Ammon's horn (tissue), 1 donor: ENCODE data around the gene RIC1.
"Not testable (repeated sequence)": the region's sequence is repeated elsewhere in the genome, so short reads cannot be mapped to it uniquely, and the experiment has no call there.

Source experiments
- DNase-seq: peaks from one replicate; pipeline ENCODE4 v3.0.0-alpha.2; 2016; ENCODE audit warnings: low spot score

RIC1 gene

GRCh38 chr9:5671711-5672353 is 42.9 kb downstream of the RIC1 start:
- DNase-seq = no peak

GRCh38 chr9:5675046-5675445 is 46.1 kb downstream of the RIC1 start:
- not testable (repeated sequence) for DNase-seq

GRCh38 chr9:5683591-5683990 is 54.7 kb downstream of the RIC1 start:
- not testable (repeated sequence) for DNase-seq

GRCh38 chr9:5684101-5684500 is 55.2 kb downstream of the RIC1 start:
- no peak for DNase-seq

GRCh38 chr9:5688109-5688508 is 59.2 kb downstream of the RIC1 start:
- DNase-seq = no peak

- no peak for DNase-seq
These were observed 61.4 kb downstream of the RIC1 start for GRCh38 chr9:5690278-5690677.

GRCh38 chr9:5695860-5696259 is 67.0 kb downstream of the RIC1 start:
- DNase-seq = no peak

GRCh38 chr9:5696884-5697283 is 68.0 kb downstream of the RIC1 start:
- no peak for DNase-seq

- no peak for DNase-seq
These were observed 69.1 kb downstream of the RIC1 start for GRCh38 chr9:5698004-5698403.

- no peak for DNase-seq
These were observed 70.1 kb downstream of the RIC1 start for GRCh38 chr9:5698810-5699556.

- no peak for DNase-seq
These were observed 79.5 kb downstream of the RIC1 start for GRCh38 chr9:5708414-5708813.

- no peak for DNase-seq
These were observed 83.9 kb downstream of the RIC1 start for GRCh38 chr9:5712651-5713390.

GRCh38 chr9:5714501-5715401 is 85.8 kb downstream of the RIC1 start:
- no peak for DNase-seq

- DNase-seq = no peak
These were observed 86.7 kb downstream of the RIC1 start for GRCh38 chr9:5715548-5716127.

- not testable (repeated sequence) for DNase-seq
These were observed 88.5 kb downstream of the RIC1 start for GRCh38 chr9:5717434-5717833.

- DNase-seq = no peak
These were observed 89.6 kb downstream of the RIC1 start for GRCh38 chr9:5718296-5719032.

GRCh38 chr9:5719100-5719926 is 90.4 kb downstream of the RIC1 start:
- no peak for DNase-seq

- no peak for DNase-seq
These were observed 91.2 kb downstream of the RIC1 start for GRCh38 chr9:5720151-5720550.

- DNase-seq = no peak
These were observed 92.6 kb downstream of the RIC1 start for GRCh38 chr9:5721279-5722087.
